Measurements from ENCODE around the gene SLC9A4. TPM values are rescaled to one million over a fixed set of nuclear protein-coding genes. Genes with fewer than 3 reads are reported as not detected.

Gene SLC9A4
- total and polyA plus RNA-seq, 2 donors (not counting 3 experiments of a cell fraction or from before 2014, with no cell fraction given) = not detected

DNA sequence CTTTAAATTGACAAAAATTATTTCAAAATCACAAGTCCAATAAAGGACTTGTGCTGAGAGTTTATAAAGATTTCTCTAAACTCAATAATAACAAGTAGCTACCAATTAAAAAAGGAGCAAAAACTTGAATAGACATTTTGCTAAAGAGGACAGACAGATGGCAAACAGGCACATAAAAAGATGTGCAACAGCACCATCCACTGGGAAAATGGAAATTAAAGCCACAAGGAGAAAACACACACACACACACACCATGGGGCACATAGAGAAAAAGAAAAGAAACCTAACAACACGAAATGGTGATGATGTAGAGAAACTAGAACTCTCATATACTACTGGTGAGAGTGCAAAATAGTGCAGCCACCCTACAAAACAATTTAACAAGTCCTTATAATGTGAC is 12.6 kb upstream of the SLC9A4 start:
- Histone ChIP-seq H3K36me3 (ENCODE audit: control insufficient read depth in 2 of 2, extremely low read depth in 1 of 2, insufficient read depth in 2 of 2, low read length in 2 of 2) (no peaks in the 10 kb centered on the region), H3K27me3 (ENCODE audit: control insufficient read depth in 2 of 2, insufficient read depth in 2 of 2, low read length in 2 of 2) (peaks cover 9 to 19% of the 10 kb centered on the region in 2 experiments), H3K27ac (ENCODE audit: insufficient read depth, low read depth, low read length) (no peak overlapping the region), H3K9me3 (replicated peaks; ENCODE audit: control insufficient read depth, insufficient read depth, low read length) (no peaks in the 10 kb centered on the region), H3K9me1 (replicated peaks; ENCODE audit: control insufficient read depth, extremely low read depth, insufficient read depth, low read length) (no peaks in the 10 kb centered on the region), H3K4me3 (replicated peaks in 1 of 3; ENCODE audit: insufficient read depth in 1 of 3, low read depth in 1 of 3, low read length in 3 of 3) (no peak overlapping the region), H3K4me1 (ENCODE audit: control insufficient read depth, extremely low read depth, insufficient read depth, low read length) (no peaks in the 10 kb centered on the region), H2AFZ (ENCODE audit: low read depth, low read length) (no peak overlapping the region), H3K79me2 (ENCODE audit: control insufficient read depth, insufficient read depth, low read length) (no peaks in the 10 kb centered on the region), H4K20me1 (replicated peaks; ENCODE audit: control insufficient read depth, extremely low read depth, insufficient read depth, low read length) (no peaks in the 10 kb centered on the region), H3K4me2 (ENCODE audit: insufficient read depth, low read length) (no peak overlapping the region), H3K9ac (replicated peaks; ENCODE audit: extremely low read depth, insufficient read depth, low read length) (no peak overlapping the region)
- POLR2A ChIA-PET = no interaction called here
- CTCF ChIA-PET = interaction anchor here (0.7 to 2.9 kb wide), 8 partner anchors 9 to 577 kb away, joined by 3 to 10 read pairs (median 5); partner anchors contain the start of gene SLC9A4
- TF ChIP-seq FOS (IDR thresholded peaks at IDR 0.05; ENCODE audit: borderline replicate concordance, insufficient read depth, low read length) = no peak
- TF ChIP-seq POLR2AphosphoS5 (IDR thresholded peaks at IDR 0.05; ENCODE audit: insufficient read depth, low read depth, low read length) = no peak
- no peak for TF ChIP-seq POLR2A (IDR thresholded peaks at IDR 0.05; ENCODE audit: low read depth, low read length)
- TF ChIP-seq EZH2 (IDR thresholded peaks at IDR 0.05; ENCODE audit: borderline replicate concordance, low read depth, low read length, severe bottlenecking) = no peak
- no peak for TF ChIP-seq MYC (IDR thresholded peaks at IDR 0.05; ENCODE audit: low read depth, low read length)
- TF ChIP-seq, protein P1, sequence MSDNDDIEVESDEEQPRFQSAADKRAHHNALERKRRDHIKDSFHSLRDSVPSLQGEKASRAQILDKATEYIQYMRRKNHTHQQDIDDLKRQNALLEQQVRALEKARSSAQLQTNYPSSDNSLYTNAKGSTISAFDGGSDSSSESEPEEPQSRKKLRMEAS (IDR thresholded peaks at IDR 0.05; ENCODE audit: insufficient read depth, insufficient read length) = no peak
- TF ChIP-seq JUN (IDR thresholded peaks at IDR 0.05; ENCODE audit: borderline replicate concordance, insufficient read depth, insufficient read length, low read depth) = no peak
- TF ChIP-seq GATA2 (IDR thresholded peaks at IDR 0.05; ENCODE audit: insufficient read depth, insufficient read length, low read depth, low read length) = no peak
- TF ChIP-seq, protein P2, sequence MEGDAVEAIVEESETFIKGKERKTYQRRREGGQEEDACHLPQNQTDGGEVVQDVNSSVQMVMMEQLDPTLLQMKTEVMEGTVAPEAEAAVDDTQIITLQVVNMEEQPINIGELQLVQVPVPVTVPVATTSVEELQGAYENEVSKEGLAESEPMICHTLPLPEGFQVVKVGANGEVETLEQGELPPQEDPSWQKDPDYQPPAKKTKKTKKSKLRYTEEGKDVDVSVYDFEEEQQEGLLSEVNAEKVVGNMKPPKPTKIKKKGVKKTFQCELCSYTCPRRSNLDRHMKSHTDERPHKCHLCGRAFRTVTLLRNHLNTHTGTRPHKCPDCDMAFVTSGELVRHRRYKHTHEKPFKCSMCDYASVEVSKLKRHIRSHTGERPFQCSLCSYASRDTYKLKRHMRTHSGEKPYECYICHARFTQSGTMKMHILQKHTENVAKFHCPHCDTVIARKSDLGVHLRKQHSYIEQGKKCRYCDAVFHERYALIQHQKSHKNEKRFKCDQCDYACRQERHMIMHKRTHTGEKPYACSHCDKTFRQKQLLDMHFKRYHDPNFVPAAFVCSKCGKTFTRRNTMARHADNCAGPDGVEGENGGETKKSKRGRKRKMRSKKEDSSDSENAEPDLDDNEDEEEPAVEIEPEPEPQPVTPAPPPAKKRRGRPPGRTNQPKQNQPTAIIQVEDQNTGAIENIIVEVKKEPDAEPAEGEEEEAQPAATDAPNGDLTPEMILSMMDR (IDR thresholded peaks at IDR 0.05; ENCODE audit: extremely low read depth in 1 of 2, insufficient read depth in 1 of 2, low read depth in 1 of 2, low read length in 2 of 2) = no peak
- intact Hi-C loops (cut with micrococcal nuclease) = no loop called here
- DNase-seq (ENCODE audit: low read depth, low spot score) = no peak
- BruUV-seq (replicated peaks) = no TSS peak
- dilution Hi-C loops (cut with MboI; ENCODE audit: extremely low pct_ligation_motif_present, low sequenced_read_pairs) = no loop called here
- no peak for FAIRE-seq

All from endothelial cell of umbilical vein (primary cell).